Pancreas (tissue), 10 donors: ENCODE measurements around the gene DMC1. TPM values are rescaled to one million over a fixed set of nuclear protein-coding genes. Genes with fewer than 3 reads are reported as not detected.

Experiments
- ATAC-seq, 4 donors: fragments of 200-7000 bp; cut with Tn5 transposase; one replicate each; pipeline versions ENCODE4 v1.8.0 to v1.9.1; 2020; ENCODE audit warnings: mild to moderate bottlenecking in 4 of 4, moderate library complexity in 4 of 4
- DNase-seq, 6 donors: peaks; one replicate each; pipeline ENCODE4 v3.0.0-alpha.2; 2020
- FAIRE-seq: peaks from 2 replicates; lab custom pipeline; 2012; peaks lifted over from hg19 to GRCh38; lab: Jason Lieb, UNC
- H3K27ac ChIP-seq, 4 donors: fragments of 200-600 bp; sonication (generic); 1 replicate in 3 of 4; 2 replicates in 1 of 4; pipeline versions ENCODE4 v1.5.0 to v1.8.0; 2020
- H3K27me3 ChIP-seq, 4 donors: fragments of 200-600 bp; one replicate each; pipeline ENCODE4 v1.8.0; 2021
- H3K36me3 ChIP-seq, 3 donors: fragments of 200-600 bp; sonication (generic) in 1 of 3; one replicate each; pipeline versions ENCODE4 v1.5.0 to v1.8.0; 2020 to 2021
- H3K4me1 ChIP-seq, 3 donors: fragments of 200-600 bp; one replicate each; pipeline ENCODE4 v1.8.0; 2021
- H3K4me3 ChIP-seq, 4 donors: fragments of 200-600 bp; sonication (generic) in 2 of 4; one replicate each; pipeline versions ENCODE4 v1.5.0 to v1.8.0; 2020 to 2021
- H3K9me3 ChIP-seq, 4 donors: fragments of 200-600 bp; one replicate each; pipeline ENCODE4 v1.8.0; 2021
- CTCF ChIP-seq, 4 donors: fragments of 200-600 bp; sonication (generic) in 3 of 4; IDR thresholded peaks; one replicate each; pipeline versions ENCODE4 v1.5.0 to v1.8.0; 2021; ENCODE audit warnings: antibody characterized with exemption in 4 of 4
- WGBS, 2 donors: extraction: QIAGEN DNeasy Blood & Tissue Kit; methylation state at CpG; one replicate each; pipeline ENCODE4 v1.1.7; 2013; 5-methylcytosine and 5-hydroxymethylcytosine counted together
- intact Hi-C, 3 donors: fragments of 100-400 bp; cut with DNase I; formaldehyde crosslinking; loops; one replicate each; pipeline versions ENCODE4 v1.11.1 to v1.14.2; 2022
- polyA plus RNA-seq, 2 donors: library from polyadenylated mRNA; stranded (reverse); fragments of 200-250 nt; gene quantifications; one replicate each; pipeline ENCODE4 v1.2.3, GENCODE V29; 2013
- total RNA-seq, 6 donors: library from RNA; stranded (reverse); fragmentation: NEBNext Ultra II Directional in 4 of 6; extraction: Animal tissue kit (Norgen Biotek cat#: 25700) in 4 of 6; gene quantifications; one replicate each; pipeline versions ENCODE4 v1.2.1 to v1.2.4, GENCODE V29; 2021 to 2023
- donor health status: healthy with polysubstance abuse.
- donor health status: DM: no; HTN: no; CAD: no; lungs with moderate emphysema.
- donor health status: DM: no; HTN: no; CAD: no.
- donor health status: control.
- donor health status: control.
- donor health status: Bipolar disorder and iron deficiency.
- donor health status: DM: yes; HTN: yes; CAD: no.
- donor health status: DM: no; HTN: no; CAD: no.
- donor health status: DM: no; HTN: no; CAD: no.
- donor health status: DM: yes; HTN: yes; CAD: no.

DMC1 gene
- total and polyA plus RNA-seq, 8 donors, result 0.14 to 0.28 (median 0.22) TPM; not detected in 4

GRCh38 chr22:38567531-38568285 lies 2.3 kb downstream of the DMC1 start:
- Histone ChIP-seq H3K4me3 (no peak overlapping the region), H3K36me3 (no peaks in the 10 kb centered on the region), H3K4me1 (peaks cover 0 to 7% (median 4%) of the 10 kb centered on the region in 3 donors), H3K27me3 (no peaks in the 10 kb centered on the region), H3K9me3 (no peaks in the 10 kb centered on the region), H3K27ac (no peak overlapping the region)
- no peak for TF ChIP-seq CTCF (IDR thresholded peaks at IDR 0.05)
- whole genome bisulfite sequencing, 2 donors, result 50 to 58% methylated on average over 7 of the region's 7 CpGs
- no peak for DNase-seq
- ATAC-seq, result no peak
- FAIRE-seq, result no peak
- intact Hi-C loops, result no loop called here

- no peak for TF ChIP-seq CTCF (IDR thresholded peaks at IDR 0.05)
- ATAC-seq, result no peak
- no peak overlapping the region for H3K4me3 ChIP-seq
- intact Hi-C loops, result no loop called here
- no peak for FAIRE-seq
- no peak overlapping the region for H3K27ac ChIP-seq
- H3K9me3 ChIP-seq, result no peaks in the 10 kb centered on the region
- peaks cover 0 to 7% (median 4%) of the 10 kb centered on the region in 3 donors for H3K4me1 ChIP-seq
- no peaks in the 10 kb centered on the region for H3K27me3 ChIP-seq
- 52 to 56% methylated on average over 3 of the region's 3 CpGs for WGBS, 2 donors
- no peaks in the 10 kb centered on the region for H3K36me3 ChIP-seq
- DNase-seq, result no peak
These were observed 3.1 kb downstream of the DMC1 start for GRCh38 chr22:38566726-38567504.

DNA sequence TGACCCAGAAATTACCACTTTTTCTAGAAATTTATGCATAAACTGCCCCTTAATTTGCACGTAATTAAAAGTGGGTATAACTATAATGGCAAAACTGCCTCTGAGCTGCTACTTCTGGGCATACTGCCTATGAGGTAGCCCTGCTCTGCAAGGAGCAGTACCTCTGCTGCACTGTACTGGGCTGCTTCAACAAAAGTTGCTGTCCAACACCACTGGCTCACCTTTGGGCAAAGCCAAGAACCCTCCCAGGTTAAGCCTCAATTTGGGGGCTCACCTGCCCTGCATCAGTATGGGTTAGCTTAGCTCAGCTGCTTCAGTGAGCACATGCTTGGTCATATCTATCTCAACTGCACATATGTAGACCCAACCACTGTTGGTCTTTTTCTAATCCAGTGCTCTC lies 4.5 kb downstream of the DMC1 start:
- Histone ChIP-seq H3K4me3 (no peak overlapping the region), H3K27me3 (no peaks in the 10 kb centered on the region), H3K4me1 (peaks cover 0 to 3% (median 0%) of the 10 kb centered on the region in 3 donors), H3K9me3 (no peaks in the 10 kb centered on the region), H3K27ac (no peak overlapping the region), H3K36me3 (no peaks in the 10 kb centered on the region)
- 77 to 89% methylated on average over 1 of the region's 1 CpG for WGBS, 2 donors
- no peak for TF ChIP-seq CTCF (IDR thresholded peaks at IDR 0.05)
- intact Hi-C loops, result no loop called here
- FAIRE-seq, result no peak
- no peak for DNase-seq
- ATAC-seq, result no peak

- no peaks in the 10 kb centered on the region for H3K9me3 ChIP-seq
- peaks cover 0 to 2% (median 0%) of the 10 kb centered on the region in 3 donors for H3K4me1 ChIP-seq
- no peak overlapping the region for H3K4me3 ChIP-seq
- DNase-seq (no peak), ATAC-seq (no peak), FAIRE-seq (no peak)
- H3K36me3 ChIP-seq, result no peaks in the 10 kb centered on the region
- no peaks in the 10 kb centered on the region for H3K27me3 ChIP-seq
- no peak overlapping the region for H3K27ac ChIP-seq
- 79 to 93% methylated on average over 2 of the region's 2 CpGs for WGBS, 2 donors
- intact Hi-C loops, result no loop called here
- TF ChIP-seq CTCF (IDR thresholded peaks at IDR 0.05), result no peak
These were observed 5.3 kb downstream of the DMC1 start for GRCh38 chr22:38564669-38565068.
